HepG2 (cell line): ENCODE data around the gene TRIAP1. TPM values are rescaled to one million over a fixed set of nuclear protein-coding genes. Genes with fewer than 3 reads are reported as not detected.

Source experiments
- CREB1 ChIP-seq, 2 experiments: fragments of 450-650 bp in 1 of 2; IDR thresholded peaks; 2 replicates each; pipeline ENCODE4 v1.6.1; 2016 to 2017; ENCODE audit warnings: control low read depth in 1 of 2, mild to moderate bottlenecking in 1 of 2, missing compliant biosample characterization in 1 of 2, missing genetic modification characterization in 1 of 2
- HNF4A ChIP-seq: sonication (generic); formaldehyde crosslinking; IDR thresholded peaks from 2 replicates; pipeline ENCODE4 v1.4.0; 2020; ENCODE audit warnings: missing genetic modification reagents
- KDM3A ChIP-seq: IDR thresholded peaks from 2 replicates; pipeline ENCODE4 v1.6.1; 2018; ENCODE audit warnings: low read depth, missing compliant biosample characterization
- MXD4 ChIP-seq: IDR thresholded peaks from 2 replicates; pipeline ENCODE4 v1.6.1; 2016; ENCODE audit warnings: mild to moderate bottlenecking, missing biosample characterization, missing genetic modification reagents
- SMC3 ChIP-seq: IDR thresholded peaks from 2 replicates; pipeline ENCODE4 v1.6.1; 2011; ENCODE audit warnings: low read length, improper control_type of control experiment
- SP1 ChIP-seq, 2 experiments: fragments of 450-650 bp in 1 of 2; sonication (generic) in 1 of 2; formaldehyde crosslinking in 1 of 2; IDR thresholded peaks; 2 replicates each; pipeline versions ENCODE4 v1.4.0 to v1.6.1; 2016 to 2020; ENCODE audit warnings: missing genetic modification reagents in 1 of 2
- YY1 ChIP-seq: IDR thresholded peaks from 2 replicates; pipeline ENCODE4 v1.6.1; 2011; ENCODE audit warnings: low read length, low read depth, moderate library complexity, mild to moderate bottlenecking; ENCODE audit not compliant: insufficient read depth, insufficient replicate concordance
- ZNF10 ChIP-seq: sonication (generic); formaldehyde crosslinking; IDR thresholded peaks from 2 replicates; pipeline ENCODE4 v1.4.0; 2020; ENCODE audit warnings: mild to moderate bottlenecking, low read depth, missing genetic modification reagents, borderline replicate concordance
- ZNF17 ChIP-seq: sonication (generic); formaldehyde crosslinking; IDR thresholded peaks from 2 replicates; pipeline ENCODE4 v1.5.0; 2020; ENCODE audit warnings: mild to moderate bottlenecking, missing genetic modification reagents
- ZNF562 ChIP-seq: sonication (generic); formaldehyde crosslinking; IDR thresholded peaks from 2 replicates; pipeline ENCODE4 v1.8.0; 2022; ENCODE audit warnings: missing genetic modification reagents, borderline replicate concordance
- ZNF569 ChIP-seq: sonication (generic); formaldehyde crosslinking; IDR thresholded peaks from 2 replicates; pipeline ENCODE4 v1.5.0; 2020; ENCODE audit warnings: mild to moderate bottlenecking, missing genetic modification reagents, moderate library complexity, borderline replicate concordance
- polyA plus RNA-seq, 8 experiments: library from polyadenylated mRNA; depleted of rRNA in 3 of 8; stranded (reverse) in 7 of 8; unstranded in 1 of 8; fragments of >200 nt; fragmentation: Illumina TruSeq in 4 of 8; extraction: Trizol in 4 of 8; gene quantifications; 2 replicates each; pipeline versions ENCODE4 v1.2.1 to v1.2.3, GENCODE V29; 2011 to 2016; ENCODE audit warnings: low read depth in 4 of 8, missing spikeins in 1 of 8, mixed read lengths in 1 of 8; ENCODE audit not compliant: insufficient read depth in 1 of 8
- total RNA-seq, 5 experiments: library from RNA; depleted of rRNA; stranded (reverse); fragments of >200 nt; fragmentation: Illumina TruSeq; extraction: Trizol; gene quantifications; 2 replicates each; pipeline ENCODE4 v1.2.3, GENCODE V29; 2016; ENCODE audit warnings: low read depth in 1 of 5
- TF ChIP-seq, protein P1 (sequence below): sonication (generic); formaldehyde crosslinking; IDR thresholded peaks from 2 replicates; pipeline ENCODE4 v1.5.1; 2020; ENCODE audit warnings: mild to moderate bottlenecking, missing genetic modification reagents
- TF ChIP-seq, protein P2 (sequence below): sonication (generic); formaldehyde crosslinking; IDR thresholded peaks from 2 replicates; pipeline ENCODE4 v1.4.0; 2020; ENCODE audit warnings: missing genetic modification reagents, borderline replicate concordance
- TF ChIP-seq, protein P3 (sequence below): sonication (generic); formaldehyde crosslinking; IDR thresholded peaks from 2 replicates; pipeline ENCODE4 v1.9.0; 2021; ENCODE audit warnings: missing genetic modification reagents, borderline replicate concordance

Gene TRIAP1
- total and polyA plus RNA-seq, 2 of the 13 experiments (the other 11 are each of a cell fraction or from before 2014, with no cell fraction given), result 55.0 to 117 TPM

DNA sequence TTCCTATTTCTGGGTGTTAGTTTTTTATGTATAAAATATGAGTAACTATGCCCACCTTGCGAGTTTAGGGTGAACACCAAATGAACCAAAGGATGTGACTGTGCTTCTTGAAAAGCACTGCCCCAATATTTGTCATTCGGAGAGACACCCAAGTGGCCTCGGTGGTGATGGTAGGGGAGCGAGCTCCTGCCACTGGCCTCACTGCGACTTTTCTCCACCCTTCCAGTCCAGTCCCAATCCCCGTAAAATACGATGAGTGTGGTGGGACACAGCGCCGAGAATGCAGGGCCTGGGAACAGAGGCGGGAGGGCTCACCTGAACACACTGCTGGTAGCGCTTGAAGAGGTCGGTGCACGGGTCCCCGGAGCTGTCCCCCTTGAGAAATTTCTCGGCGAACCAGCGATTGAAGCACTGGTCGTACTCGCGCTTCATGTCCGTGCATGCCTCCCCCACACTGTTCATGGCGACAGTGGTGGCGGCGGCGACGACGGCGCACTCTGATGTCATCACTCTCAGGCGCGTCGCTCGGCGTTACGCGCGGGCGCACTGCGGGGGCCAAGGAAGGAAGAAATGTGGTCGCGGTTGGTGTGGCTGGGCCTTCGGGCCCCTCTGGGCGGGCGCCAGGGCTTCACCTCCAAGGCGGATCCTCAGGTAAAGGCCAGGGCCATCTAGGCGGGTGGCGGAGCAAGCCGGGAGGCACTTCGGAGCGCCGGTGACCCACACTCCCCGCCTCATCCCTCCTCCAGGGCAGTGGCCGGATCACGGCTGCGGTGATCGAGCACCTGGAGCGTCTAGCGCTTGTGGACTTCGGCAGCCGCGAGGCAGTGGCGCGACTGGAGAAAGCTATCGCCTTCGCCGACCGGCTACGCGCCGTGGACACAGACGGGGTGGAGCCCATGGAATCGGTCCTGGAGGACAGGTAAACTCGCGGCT, at the start of gene TRIAP1, which contains the start of gene GATC (continued):
- TF ChIP-seq, protein P1, sequence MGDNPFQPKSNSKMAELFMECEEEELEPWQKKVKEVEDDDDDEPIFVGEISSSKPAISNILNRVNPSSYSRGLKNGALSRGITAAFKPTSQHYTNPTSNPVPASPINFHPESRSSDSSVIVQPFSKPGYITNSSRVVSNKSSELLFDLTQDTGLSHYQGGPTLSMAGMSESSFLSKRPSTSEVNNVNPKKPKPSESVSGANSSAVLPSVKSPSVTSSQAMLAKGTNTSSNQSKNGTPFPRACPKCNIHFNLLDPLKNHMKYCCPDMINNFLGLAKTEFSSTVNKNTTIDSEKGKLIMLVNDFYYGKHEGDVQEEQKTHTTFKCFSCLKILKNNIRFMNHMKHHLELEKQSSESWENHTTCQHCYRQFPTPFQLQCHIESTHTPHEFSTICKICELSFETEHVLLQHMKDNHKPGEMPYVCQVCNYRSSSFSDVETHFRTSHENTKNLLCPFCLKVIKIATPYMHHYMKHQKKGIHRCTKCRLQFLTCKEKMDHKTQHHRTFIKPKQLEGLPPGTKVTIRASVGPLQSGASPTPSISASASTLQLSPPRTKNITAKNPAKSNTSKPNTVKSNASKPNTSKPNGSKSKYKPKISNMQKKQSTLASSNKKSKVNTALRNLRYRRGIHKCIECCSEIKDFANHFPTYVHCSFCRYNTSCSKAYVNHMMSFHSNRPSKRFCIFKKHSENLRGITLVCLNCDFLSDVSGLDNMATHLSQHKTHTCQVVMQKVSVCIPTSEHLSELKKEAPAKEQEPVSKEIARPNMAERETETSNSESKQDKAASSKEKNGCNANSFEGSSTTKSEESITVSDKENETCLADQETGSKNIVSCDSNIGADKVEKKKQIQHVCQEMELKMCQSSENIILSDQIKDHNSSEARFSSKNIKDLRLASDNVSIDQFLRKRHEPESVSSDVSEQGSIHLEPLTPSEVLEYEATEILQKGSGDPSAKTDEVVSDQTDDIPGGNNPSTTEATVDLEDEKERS (CRISPR knock-in tag), result 0 out of 2 replicates have a peak, but pooled peaks have one; percentile 72
- peak; percentile 48; the same call in 1 of the 2 replicates for TF ChIP-seq HNF4A (CRISPR knock-in tag)
- TF ChIP-seq CREB1 (IDR thresholded peaks at IDR 0.05), result peak; percentile 99
- TF ChIP-seq CREB1 (CRISPR knock-in tag; IDR thresholded peaks at IDR 0.05), result peak; percentile 100
- TF ChIP-seq, protein P2, sequence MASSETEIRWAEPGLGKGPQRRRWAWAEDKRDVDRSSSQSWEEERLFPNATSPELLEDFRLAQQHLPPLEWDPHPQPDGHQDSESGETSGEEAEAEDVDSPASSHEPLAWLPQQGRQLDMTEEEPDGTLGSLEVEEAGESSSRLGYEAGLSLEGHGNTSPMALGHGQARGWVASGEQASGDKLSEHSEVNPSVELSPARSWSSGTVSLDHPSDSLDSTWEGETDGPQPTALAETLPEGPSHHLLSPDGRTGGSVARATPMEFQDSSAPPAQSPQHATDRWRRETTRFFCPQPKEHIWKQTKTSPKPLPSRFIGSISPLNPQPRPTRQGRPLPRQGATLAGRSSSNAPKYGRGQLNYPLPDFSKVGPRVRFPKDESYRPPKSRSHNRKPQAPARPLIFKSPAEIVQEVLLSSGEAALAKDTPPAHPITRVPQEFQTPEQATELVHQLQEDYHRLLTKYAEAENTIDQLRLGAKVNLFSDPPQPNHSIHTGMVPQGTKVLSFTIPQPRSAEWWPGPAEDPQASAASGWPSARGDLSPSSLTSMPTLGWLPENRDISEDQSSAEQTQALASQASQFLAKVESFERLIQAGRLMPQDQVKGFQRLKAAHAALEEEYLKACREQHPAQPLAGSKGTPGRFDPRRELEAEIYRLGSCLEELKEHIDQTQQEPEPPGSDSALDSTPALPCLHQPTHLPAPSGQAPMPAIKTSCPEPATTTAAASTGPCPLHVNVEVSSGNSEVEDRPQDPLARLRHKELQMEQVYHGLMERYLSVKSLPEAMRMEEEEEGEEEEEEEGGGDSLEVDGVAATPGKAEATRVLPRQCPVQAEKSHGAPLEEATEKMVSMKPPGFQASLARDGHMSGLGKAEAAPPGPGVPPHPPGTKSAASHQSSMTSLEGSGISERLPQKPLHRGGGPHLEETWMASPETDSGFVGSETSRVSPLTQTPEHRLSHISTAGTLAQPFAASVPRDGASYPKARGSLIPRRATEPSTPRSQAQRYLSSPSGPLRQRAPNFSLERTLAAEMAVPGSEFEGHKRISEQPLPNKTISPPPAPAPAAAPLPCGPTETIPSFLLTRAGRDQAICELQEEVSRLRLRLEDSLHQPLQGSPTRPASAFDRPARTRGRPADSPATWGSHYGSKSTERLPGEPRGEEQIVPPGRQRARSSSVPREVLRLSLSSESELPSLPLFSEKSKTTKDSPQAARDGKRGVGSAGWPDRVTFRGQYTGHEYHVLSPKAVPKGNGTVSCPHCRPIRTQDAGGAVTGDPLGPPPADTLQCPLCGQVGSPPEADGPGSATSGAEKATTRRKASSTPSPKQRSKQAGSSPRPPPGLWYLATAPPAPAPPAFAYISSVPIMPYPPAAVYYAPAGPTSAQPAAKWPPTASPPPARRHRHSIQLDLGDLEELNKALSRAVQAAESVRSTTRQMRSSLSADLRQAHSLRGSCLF (CRISPR knock-in tag), result no peak
- TF ChIP-seq, protein P3, sequence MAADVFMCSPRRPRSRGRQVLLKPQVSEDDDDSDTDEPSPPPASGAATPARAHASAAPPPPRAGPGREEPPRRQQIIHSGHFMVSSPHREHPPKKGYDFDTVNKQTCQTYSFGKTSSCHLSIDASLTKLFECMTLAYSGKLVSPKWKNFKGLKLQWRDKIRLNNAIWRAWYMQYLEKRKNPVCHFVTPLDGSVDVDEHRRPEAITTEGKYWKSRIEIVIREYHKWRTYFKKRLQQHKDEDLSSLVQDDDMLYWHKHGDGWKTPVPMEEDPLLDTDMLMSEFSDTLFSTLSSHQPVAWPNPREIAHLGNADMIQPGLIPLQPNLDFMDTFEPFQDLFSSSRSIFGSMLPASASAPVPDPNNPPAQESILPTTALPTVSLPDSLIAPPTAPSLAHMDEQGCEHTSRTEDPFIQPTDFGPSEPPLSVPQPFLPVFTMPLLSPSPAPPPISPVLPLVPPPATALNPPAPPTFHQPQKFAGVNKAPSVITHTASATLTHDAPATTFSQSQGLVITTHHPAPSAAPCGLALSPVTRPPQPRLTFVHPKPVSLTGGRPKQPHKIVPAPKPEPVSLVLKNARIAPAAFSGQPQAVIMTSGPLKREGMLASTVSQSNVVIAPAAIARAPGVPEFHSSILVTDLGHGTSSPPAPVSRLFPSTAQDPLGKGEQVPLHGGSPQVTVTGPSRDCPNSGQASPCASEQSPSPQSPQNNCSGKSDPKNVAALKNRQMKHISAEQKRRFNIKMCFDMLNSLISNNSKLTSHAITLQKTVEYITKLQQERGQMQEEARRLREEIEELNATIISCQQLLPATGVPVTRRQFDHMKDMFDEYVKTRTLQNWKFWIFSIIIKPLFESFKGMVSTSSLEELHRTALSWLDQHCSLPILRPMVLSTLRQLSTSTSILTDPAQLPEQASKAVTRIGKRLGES, result no peak
- no peak for TF ChIP-seq ZNF10 (CRISPR knock-in tag)
- TF ChIP-seq SP1 (IDR thresholded peaks at IDR 0.05), result no peak
- TF ChIP-seq SP1 (CRISPR knock-in tag; IDR thresholded peaks at IDR 0.05), result peak; percentile 88
- TF ChIP-seq ZNF562 (CRISPR knock-in tag), result no peak
- TF ChIP-seq ZNF569 (CRISPR knock-in tag), result peak; percentile 88; the same call in 1 of the 2 replicates
- peak; percentile 98 for TF ChIP-seq MXD4 (CRISPR knock-in tag)
- TF ChIP-seq ZNF17 (CRISPR knock-in tag), result 0 out of 2 replicates have a peak, but pooled peaks have one; percentile 82
- no peak for TF ChIP-seq SMC3
- peak; percentile 92 for TF ChIP-seq YY1
- peak; percentile 79 for TF ChIP-seq KDM3A (CRISPR knock-in tag)
